ENCODE data around the gene RTP4. TPM values are rescaled to one million over a fixed set of nuclear protein-coding genes. Genes with fewer than 3 reads are reported as not detected.

RTP4 gene
- total and polyA plus RNA-seq, 9 of the 15 experiments (the other 6 are each of a cell fraction or from before 2014, with no cell fraction given), result 0.06 to 0.17 TPM; not detected in 7

DNA sequence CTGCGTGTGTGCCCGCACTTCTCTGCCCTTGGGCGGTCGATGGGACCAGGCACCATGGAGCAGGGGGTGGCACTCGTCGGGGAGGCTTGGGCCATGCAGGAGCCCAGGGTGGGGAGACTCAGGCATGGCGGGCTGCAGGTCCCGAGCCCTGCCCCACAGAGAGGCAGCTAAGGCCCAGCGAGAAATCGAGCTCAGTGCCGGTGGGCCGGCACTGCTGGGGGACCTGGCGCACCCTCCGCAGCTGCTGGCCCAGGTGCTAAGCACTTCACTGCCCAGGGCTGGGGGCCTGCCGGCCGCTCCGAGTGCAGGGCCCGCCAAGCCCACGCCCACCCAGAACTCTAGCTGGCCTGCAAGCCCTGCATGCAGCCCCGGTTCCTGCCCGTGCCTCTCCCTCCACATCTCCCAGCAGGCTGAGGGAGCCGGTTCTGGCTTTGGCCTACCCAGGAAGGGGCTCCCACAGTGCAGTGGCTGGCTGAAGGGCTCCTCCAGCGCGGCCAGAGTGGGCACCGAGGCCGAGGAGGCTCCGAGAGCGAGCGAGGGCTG is 553 bp upstream of the RTP4 start:
- Histone ChIP-seq H3K4me1 (replicated peaks in 1 of 2; ENCODE audit: control insufficient read depth in 2 of 2, insufficient read depth in 2 of 2, low read length in 2 of 2) (peaks cover 0 to 7% of the 10 kb centered on the region in 2 experiments; a peak in 1 of 5 replicates), H3K9ac (ENCODE audit: insufficient read depth in 1 of 2, low read depth in 2 of 2, low read length in 2 of 2) (no peak overlapping the region; a peak in 1 of 4 replicates), H3K79me2 (ENCODE audit: control insufficient read depth, insufficient read depth, low read length) (no peaks in the 10 kb centered on the region), H3K9me1 (ENCODE audit: control insufficient read depth, insufficient read depth, low read length) (no peaks in the 10 kb centered on the region), H4K20me1 (replicated peaks; ENCODE audit: control insufficient read depth, insufficient read depth, low read length) (no peaks in the 10 kb centered on the region), H3K4me2 (ENCODE audit: insufficient read depth, low read length) (peak overlapping the region; percentile 7; the same call in 1 of the 2 replicates), H3K27me3 (ENCODE audit: control insufficient read depth in 2 of 2, insufficient read depth in 2 of 2, low read length in 2 of 2) (peaks cover 0 to 20% of the 10 kb centered on the region in 2 experiments; a peak in 2 of 5 replicates), H2AFZ (ENCODE audit: low read depth, low read length) (no peak overlapping the region; the same call in 1 of the 2 replicates), H3K9me3 (replicated peaks; ENCODE audit: control insufficient read depth, insufficient read depth, low read depth, low read length) (no peaks in the 10 kb centered on the region), H3K4me3 (no peak overlapping the region), H3K36me3 (ENCODE audit: control insufficient read depth, insufficient read depth, low read length) (no peaks in the 10 kb centered on the region), H3K27ac (ENCODE audit: extremely low read depth, low read depth, low read length) (no peak overlapping the region)
- FAIRE-seq (no peak), DNase-seq (ENCODE audit: extremely low read depth in 1 of 4, low spot score in 3 of 4) (no peak), ATAC-seq (no peak)
- ChIA-PET POLR2A (interaction anchor here (1.1 kb wide), 1 partner anchor 10 kb away, joined by 5 read pairs; no protein-coding TSS in a partner anchor), CTCF (ENCODE audit: low intra/inter-chr PET ratio) (no interaction called here)
- intact Hi-C loops (cut with micrococcal nuclease), result no loop called here
- in situ Hi-C loops (cut with MboI), result no loop called here
- BruUV-seq (replicated peaks), result no TSS peak
- WGBS (ENCODE audit: insufficient coverage, low coverage, missing lambda C conversion rate), result 19% methylated on average over 16 of the region's 29 CpGs
- TF ChIP-seq NR2F6 (CRISPR knock-in tag; IDR thresholded peaks at IDR 0.05) (no peak), FOXM1 (IDR thresholded peaks at IDR 0.05; ENCODE audit: low read depth) (no peak), FOXM1 (CRISPR knock-in tag; IDR thresholded peaks at IDR 0.05; ENCODE audit: low read depth) (no peak), ZNF584 (CRISPR knock-in tag; IDR thresholded peaks at IDR 0.05; ENCODE audit: low read depth) (no peak), THRB (CRISPR knock-in tag; conservative IDR thresholded peaks at IDR 0.05) (no peak), HMGXB4 (CRISPR knock-in tag; IDR thresholded peaks at IDR 0.05) (no peak)
- TF ChIP-seq, protein P1, sequence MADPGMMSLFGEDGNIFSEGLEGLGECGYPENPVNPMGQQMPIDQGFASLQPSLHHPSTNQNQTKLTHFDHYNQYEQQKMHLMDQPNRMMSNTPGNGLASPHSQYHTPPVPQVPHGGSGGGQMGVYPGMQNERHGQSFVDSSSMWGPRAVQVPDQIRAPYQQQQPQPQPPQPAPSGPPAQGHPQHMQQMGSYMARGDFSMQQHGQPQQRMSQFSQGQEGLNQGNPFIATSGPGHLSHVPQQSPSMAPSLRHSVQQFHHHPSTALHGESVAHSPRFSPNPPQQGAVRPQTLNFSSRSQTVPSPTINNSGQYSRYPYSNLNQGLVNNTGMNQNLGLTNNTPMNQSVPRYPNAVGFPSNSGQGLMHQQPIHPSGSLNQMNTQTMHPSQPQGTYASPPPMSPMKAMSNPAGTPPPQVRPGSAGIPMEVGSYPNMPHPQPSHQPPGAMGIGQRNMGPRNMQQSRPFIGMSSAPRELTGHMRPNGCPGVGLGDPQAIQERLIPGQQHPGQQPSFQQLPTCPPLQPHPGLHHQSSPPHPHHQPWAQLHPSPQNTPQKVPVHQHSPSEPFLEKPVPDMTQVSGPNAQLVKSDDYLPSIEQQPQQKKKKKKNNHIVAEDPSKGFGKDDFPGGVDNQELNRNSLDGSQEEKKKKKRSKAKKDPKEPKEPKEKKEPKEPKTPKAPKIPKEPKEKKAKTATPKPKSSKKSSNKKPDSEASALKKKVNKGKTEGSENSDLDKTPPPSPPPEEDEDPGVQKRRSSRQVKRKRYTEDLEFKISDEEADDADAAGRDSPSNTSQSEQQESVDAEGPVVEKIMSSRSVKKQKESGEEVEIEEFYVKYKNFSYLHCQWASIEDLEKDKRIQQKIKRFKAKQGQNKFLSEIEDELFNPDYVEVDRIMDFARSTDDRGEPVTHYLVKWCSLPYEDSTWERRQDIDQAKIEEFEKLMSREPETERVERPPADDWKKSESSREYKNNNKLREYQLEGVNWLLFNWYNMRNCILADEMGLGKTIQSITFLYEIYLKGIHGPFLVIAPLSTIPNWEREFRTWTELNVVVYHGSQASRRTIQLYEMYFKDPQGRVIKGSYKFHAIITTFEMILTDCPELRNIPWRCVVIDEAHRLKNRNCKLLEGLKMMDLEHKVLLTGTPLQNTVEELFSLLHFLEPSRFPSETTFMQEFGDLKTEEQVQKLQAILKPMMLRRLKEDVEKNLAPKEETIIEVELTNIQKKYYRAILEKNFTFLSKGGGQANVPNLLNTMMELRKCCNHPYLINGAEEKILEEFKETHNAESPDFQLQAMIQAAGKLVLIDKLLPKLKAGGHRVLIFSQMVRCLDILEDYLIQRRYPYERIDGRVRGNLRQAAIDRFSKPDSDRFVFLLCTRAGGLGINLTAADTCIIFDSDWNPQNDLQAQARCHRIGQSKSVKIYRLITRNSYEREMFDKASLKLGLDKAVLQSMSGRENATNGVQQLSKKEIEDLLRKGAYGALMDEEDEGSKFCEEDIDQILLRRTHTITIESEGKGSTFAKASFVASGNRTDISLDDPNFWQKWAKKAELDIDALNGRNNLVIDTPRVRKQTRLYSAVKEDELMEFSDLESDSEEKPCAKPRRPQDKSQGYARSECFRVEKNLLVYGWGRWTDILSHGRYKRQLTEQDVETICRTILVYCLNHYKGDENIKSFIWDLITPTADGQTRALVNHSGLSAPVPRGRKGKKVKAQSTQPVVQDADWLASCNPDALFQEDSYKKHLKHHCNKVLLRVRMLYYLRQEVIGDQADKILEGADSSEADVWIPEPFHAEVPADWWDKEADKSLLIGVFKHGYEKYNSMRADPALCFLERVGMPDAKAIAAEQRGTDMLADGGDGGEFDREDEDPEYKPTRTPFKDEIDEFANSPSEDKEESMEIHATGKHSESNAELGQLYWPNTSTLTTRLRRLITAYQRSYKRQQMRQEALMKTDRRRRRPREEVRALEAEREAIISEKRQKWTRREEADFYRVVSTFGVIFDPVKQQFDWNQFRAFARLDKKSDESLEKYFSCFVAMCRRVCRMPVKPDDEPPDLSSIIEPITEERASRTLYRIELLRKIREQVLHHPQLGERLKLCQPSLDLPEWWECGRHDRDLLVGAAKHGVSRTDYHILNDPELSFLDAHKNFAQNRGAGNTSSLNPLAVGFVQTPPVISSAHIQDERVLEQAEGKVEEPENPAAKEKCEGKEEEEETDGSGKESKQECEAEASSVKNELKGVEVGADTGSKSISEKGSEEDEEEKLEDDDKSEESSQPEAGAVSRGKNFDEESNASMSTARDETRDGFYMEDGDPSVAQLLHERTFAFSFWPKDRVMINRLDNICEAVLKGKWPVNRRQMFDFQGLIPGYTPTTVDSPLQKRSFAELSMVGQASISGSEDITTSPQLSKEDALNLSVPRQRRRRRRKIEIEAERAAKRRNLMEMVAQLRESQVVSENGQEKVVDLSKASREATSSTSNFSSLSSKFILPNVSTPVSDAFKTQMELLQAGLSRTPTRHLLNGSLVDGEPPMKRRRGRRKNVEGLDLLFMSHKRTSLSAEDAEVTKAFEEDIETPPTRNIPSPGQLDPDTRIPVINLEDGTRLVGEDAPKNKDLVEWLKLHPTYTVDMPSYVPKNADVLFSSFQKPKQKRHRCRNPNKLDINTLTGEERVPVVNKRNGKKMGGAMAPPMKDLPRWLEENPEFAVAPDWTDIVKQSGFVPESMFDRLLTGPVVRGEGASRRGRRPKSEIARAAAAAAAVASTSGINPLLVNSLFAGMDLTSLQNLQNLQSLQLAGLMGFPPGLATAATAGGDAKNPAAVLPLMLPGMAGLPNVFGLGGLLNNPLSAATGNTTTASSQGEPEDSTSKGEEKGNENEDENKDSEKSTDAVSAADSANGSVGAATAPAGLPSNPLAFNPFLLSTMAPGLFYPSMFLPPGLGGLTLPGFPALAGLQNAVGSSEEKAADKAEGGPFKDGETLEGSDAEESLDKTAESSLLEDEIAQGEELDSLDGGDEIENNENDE (IDR thresholded peaks at IDR 0.05; ENCODE audit: low read depth, low read length), result no peak
